ENCODE results near the gene FXR2.

Gene FXR2

DNA sequence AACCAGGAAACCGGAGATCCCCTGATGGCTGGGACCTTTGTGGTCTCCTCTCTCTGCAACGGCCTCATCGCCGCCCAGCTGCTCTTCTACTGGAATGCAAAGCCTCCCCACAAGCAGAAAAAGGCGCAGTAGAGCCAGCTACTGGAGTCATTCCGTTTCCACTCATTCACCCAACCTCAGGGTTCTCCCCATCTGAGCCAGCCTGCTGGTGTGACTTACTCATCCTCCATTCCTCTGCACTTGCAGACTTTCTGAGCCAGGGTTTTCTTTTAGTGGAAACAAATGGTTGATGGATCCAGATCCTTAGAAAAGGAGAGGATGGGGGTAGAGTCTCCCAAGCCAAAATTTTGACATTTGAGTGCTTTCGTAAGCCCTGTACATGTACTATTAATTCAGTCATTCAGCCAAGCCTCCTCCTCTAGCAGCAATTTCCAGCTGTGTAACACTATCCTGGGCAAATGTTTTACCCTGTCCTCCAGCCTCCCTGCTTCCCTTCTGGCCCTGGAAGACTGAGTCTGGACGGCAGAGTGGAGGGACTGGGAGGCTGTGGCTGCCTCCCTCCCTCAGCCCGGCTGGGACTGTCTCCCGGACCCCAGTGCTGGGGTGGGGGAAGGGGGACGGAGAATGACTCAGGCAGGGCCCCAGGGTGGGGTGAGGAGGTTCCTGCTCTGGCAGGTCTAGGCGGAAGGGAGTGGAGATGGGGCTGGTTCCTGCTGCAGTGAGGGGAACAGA is 27.1 kb downstream of the FXR2 start:
- no peak for DNase-seq

DNA sequence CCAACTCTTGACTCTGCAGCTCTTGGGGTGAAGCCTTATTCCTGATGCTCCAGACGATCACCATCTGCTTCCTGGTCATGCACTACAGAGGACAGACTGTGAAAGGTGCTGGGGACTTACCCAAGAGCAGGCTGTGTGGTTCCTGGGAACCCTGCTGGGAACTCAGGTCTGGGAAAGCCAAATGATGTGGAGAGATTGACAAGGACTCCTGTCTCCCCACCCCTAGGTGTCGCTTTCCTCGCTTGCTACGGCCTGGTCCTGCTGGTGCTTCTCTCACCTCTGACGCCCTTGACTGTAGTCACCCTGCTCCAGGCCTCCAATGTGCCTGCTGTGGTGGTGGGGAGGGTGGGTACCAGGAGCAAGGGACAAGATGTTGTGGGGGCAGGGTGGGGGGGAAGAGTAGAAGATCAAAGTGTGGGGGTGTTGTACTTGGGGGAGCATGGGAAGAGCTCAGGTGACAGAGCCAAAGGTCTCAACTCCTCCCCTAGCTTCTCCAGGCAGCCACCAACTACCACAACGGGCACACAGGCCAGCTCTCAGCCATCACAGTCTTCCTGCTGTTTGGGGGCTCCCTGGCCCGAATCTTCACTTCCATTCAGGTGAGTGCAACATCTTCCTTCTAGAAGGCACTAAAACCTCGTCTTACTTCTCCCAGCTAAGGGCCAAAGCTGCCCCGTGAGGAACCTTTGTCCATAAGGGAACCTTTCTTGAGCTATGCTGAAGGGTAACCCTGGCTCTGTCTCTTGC is 27.9 kb downstream of the FXR2 start:
- no peak for DNase-seq

DNA sequence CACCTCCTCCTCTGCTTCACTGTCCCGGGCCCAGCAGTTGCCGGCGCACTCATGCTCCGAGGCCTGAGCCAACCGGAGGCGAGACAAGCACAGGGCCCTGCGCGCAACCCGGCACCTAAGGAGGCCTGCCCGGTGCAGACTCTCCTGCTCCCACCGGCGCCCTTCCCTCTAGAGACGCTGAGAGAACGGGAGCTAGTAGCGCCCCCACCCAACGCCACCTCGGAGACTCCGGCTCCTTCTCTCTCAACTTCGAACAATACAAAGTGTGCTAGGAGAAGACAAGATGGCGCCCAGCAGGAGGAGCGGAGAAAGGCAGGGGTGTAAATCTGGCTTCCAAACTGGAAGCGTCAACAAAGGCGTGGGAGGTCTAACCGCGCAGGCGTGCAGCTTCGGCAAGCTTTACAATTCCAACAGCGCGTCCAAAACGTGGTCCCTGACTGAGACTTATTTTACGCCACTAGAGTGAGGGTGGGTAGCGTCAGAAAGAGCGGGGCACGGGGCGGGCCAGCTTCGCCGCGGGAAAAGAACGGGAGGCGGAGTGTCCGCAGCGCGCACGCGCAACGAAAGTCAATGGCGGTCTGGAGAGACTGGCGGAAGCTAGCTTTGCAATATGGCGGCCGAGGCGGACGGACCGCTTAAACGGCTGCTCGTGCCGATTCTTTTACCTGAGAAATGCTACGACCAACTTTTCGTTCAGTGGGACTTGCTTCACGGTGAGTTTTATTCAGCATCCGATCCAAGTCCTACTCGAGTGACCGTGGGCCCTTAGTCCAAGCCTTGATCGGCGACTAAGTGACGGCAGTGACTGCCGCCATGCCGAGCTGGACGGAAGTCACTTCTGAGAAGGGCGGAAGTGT is 31.2 kb downstream of the FXR2 start, which contains the start of gene MPDU1:
Gene MPDU1 (plus strand): TSS at position 600 of the 857 bp plus-strand sequence. CDS start 11 bp downstream, at position 611.
- no peak for DNase-seq

DNA sequence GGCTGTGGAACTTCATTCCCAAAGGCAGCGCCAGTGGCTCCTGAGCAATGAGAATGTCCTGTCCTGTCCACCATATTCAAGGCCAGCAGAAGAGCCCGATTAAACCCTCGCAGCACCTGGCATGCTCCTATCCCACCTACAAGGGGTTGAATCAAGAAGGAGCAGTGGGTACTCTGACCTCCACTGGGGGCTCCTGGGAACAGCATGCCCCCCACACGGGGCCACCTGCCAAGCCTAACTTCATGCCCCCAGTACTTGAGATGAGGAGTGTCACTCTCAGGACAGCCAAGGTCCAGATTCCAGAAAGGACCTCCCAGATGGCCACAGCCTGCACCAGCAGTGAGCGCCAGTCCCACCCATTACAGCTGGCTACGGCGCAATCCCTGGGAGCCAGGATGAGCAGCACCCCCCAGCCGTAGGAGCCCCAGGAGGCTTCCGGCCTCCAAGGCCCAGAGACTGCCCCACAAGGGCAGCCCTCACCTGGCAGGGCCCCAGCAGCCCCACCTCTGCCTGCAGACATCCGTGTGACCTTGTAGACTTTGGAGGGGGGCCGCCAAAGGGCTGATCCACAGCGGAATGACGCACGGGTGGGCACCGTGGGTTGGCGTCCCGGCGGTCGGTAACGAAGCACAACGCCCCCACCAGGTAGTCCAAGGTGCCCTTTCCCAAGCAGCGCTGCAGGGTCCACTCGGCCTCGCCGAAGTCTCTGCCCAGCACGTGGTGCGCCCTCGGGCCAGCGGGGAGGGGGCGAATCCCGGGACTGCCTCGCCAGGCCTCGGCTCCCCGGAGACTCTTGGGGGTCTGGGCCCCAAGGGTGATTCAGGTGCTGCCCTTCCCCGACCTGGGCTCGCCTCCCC is 32.1 kb downstream of the FXR2 start:
- no peak for DNase-seq

DNA sequence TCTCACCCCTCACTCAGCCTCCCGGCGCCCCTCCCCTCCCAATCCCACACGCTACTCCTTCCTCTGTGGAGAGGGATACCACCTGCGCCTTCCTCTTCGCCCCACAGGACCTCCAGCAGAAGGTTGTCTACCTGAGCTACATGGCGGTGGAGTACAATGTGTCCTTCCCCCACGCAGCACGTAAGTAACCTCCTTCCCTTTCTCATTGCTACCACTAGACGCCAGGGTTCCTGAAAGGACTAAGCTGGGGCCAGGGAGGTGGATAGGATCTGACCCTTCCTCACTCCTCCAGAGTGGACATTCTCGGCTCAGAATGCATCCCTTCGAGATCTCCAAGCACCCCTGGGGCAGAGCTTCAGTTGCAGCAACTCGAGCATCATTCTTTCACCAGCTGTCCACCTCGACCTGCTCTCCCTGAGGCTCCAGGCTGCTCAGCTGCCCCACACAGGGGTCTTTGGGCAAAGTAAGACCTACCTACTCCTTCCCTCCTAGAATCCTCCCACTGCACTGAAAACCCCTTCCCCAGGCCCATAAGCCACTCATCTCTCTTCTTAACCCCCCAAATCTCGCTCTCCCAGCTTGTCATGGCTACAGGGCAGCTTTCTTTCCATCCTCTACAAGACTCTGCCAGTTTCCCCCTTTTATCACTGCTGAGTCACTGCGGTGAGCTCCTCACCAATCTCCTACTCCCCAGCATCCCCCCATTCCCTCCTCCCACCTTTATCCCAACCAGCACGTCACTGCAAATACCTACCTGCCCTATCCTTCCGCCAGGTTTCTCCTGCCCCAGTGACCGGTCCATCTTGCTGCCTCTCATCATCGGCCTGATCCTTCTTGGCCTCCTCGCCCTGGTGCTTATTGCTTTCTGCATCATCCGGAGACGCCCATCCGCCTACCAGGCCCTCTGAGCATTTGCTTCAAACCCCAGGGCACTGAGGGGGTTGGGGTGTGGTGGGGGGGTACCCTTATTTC is 33.8 kb downstream of the FXR2 start:
- DNase-seq, result no peak

DNA sequence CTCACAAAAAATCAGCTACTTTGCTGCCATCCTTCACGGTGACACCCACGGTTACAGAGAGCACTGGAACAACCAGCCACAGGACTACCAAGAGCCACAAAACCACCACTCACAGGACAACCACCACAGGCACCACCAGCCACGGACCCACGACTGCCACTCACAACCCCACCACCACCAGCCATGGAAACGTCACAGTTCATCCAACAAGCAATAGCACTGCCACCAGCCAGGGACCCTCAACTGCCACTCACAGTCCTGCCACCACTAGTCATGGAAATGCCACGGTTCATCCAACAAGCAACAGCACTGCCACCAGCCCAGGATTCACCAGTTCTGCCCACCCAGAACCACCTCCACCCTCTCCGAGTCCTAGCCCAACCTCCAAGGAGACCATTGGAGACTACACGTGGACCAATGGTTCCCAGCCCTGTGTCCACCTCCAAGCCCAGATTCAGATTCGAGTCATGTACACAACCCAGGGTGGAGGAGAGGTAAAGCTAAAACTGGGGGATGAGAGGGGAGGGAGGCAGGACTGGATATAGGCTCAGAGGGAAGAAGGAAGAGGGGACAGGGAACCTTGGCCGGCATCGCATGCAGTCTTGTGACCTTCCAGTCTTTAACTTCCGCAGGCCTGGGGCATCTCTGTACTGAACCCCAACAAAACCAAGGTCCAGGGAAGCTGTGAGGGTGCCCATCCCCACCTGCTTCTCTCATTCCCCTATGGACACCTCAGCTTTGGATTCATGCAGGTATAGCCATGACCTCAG is 34.7 kb downstream of the FXR2 start:
- no peak for DNase-seq

DNA sequence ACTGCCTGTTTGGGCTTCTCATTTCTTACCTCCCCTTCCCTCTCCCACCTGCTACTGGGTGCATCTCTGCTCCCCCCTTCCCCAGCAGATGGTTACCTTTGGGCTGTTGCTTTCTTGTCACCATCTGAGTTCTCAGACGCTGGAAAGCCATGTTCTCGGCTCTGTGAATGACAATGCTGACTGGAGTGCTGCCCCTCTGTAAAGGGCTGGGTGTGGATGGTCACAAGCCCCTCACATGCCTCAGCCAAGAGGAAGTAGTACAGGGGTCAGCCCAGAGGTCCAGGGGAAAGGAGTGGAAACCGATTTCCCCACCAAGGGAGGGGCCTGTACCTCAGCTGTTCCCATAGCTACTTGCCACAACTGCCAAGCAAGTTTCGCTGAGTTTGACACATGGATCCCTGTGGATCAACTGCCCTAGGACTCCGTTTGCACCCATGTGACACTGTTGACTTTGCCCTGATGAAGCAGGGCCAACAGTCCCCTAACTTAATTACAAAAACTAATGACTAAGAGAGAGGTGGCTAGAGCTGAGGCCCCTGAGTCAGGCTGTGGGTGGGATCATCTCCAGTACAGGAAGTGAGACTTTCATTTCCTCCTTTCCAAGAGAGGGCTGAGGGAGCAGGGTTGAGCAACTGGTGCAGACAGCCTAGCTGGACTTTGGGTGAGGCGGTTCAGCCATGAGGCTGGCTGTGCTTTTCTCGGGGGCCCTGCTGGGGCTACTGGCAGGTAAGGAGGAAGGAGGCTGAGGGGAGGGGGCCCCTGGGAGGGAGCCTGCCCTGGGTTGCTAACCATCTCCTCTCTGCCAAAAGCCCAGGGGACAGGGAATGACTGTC is 35.5 kb downstream of the FXR2 start, which contains the start of gene CD68:
Gene CD68 (plus strand): TSS at position 638 of the 833 bp plus-strand sequence. CDS start 40 bp downstream, at position 678.
- no peak for DNase-seq

DNA sequence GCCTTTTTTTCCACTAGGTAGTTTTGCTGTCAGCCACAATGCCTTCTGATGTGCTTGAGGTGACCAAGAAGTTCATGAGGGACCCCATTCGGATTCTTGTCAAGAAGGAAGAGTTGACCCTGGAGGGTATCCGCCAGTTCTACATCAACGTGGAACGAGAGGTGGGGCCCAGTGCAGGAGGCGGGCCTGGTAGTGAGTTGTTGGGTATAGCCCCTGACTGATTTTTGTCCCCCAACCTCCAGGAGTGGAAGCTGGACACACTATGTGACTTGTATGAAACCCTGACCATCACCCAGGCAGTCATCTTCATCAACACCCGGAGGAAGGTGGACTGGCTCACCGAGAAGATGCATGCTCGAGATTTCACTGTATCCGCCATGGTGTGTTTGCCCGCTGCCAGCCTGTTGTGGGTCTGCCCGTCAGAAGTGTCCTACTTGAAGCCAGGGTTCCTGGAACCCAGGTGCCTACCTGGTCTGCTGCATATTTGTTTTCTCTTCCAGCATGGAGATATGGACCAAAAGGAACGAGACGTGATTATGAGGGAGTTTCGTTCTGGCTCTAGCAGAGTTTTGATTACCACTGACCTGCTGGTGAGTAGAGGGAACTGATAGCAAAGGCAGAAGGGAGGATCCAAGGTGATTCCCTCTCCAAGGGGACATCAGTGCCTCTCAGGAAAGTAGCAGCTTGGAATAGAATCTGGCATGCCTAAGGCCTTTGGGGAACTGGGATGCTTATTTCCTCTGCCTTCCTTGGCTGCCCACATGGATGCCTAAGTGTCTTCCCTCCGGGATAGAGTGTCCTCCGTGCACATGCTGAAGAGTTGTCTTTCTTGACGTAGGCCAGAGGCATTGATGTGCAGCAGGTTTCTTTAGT is 37.1 kb downstream of the FXR2 start:
- no peak for DNase-seq

DNA sequence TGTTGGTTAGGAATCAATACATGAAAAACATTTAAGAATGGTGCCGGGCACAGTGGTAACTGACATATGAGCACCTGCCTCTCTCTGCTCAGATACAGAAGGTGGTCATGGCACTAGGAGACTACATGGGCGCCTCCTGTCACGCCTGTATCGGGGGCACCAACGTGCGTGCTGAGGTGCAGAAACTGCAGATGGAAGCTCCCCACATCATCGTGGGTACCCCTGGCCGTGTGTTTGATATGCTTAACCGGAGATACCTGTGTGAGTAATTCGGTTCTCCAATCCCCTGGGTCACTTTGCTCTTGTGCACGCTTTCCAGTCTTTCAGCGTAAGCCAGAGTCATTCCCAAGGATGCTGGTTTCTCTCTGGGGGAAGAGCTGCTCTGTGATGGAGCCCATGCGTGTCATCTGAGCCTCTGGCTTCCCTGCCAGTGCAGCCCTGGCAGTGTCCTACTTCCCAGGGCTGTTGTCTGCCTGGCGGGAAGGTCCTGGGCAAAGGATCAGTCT is 38.2 kb downstream of the FXR2 start:
- no peak for DNase-seq

DNA sequence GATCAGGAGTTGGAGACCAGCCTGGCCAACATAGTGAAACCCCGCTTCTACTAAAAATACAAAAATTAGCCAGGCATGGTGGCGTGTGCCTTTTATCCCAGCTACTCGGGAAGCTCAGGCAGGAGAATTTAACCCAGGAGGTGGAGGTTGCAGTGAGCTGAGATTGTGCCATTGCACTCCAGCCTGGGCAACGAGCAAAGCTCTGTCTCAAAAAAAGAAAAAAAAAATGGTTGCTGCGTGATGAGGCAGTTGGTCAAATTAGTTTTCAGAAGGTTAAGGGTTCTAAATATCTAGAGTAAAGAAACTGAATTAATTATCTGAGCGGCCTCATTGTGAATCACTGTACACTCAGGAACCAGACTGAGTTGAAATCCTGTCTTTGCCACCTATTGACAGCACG is 38.7 kb downstream of the FXR2 start:
- no peak for DNase-seq

DNA sequence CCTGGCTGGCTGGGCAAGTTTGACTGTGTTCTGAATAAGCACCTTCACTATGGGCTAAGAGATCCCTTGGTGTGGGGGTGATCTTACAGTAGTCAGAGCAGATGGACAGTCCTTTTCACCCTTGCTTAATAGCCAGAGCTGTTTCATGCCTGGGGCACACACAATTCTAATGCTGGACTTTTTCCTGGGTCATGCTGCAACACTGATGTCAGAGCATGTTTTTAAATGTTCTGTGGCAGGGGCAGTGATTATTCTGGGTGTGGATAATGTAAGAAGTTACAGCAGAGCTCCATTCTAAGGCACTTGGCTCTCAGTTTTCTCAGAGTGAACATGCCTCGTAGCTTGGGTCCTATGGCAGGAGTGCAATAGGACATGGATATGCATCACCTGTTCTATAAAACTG is 39.2 kb downstream of the FXR2 start:
- no peak for DNase-seq

DNA sequence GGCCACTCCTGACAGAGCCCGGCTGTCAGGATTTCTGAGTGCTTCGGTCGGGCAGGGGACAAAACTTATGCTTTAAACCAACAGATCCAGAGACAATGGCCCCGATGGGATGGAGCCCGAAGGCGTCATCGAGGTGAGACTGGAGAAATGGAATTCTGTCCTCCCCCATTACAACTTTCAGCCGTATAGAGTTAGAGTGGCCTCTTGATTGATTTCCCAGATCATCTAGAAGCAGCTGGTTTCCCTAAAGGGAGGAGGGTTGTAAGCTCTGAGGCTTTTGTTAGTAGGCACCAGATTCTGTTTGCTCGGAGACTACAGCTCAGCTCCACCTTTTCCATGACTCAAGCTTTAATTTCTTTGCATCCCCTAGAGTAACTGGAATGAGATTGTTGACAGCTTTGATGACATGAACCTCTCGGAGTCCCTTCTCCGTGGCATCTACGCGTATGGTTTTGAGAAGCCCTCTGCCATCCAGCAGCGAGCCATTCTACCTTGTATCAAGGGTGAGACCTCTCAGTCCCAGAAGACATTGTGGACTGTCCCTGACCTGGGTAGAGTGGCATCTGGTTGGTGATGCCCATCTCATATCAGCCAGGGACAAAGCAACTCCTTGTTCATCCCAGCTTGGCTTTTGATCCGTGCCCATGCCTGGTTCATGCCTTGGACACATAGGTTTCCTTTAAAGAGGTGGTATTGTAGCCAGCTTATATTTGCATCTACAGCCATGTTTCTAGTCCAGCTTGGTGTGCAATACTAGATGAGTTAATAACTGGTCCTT is 40.3 kb downstream of the FXR2 start:
- DNase-seq, result no peak

DNA sequence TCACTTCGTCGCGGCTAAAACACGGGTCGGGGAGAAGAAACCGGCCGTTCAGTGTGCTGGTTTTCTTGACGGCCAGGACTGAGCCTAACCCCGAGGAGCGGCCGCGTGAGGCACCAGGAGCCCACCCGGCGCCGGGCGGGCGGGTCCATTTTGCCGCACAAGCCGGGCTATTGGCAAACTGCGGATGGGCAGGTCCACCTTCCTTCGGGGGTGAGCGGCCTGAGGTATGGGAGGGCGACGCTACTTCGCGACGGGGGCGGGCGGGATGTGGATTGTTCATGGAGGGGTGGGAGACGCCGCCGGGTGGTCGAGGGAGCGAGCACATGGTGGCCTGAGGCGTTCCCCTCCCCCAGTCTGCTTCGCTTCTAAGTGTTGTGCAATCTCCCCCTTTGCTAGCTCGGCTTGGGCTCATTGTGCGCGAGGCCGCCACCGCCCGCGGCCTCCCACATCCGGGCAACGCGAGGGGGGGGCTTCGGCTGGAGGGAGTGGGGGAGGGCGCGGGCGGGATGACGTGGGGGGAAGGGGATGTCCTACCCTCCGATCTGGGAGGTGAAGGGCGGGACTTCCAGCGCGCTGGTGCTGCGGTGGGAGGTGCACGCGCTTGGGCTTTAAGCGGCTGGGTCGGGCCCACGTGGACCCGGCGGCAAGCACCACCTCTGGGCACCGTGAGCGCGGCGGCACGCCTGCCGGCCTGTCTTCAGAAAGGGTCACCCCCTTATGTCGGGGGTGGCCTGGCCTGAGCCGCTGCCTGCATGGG is 41.2 kb downstream of the FXR2 start:
- no peak for DNase-seq

DNA sequence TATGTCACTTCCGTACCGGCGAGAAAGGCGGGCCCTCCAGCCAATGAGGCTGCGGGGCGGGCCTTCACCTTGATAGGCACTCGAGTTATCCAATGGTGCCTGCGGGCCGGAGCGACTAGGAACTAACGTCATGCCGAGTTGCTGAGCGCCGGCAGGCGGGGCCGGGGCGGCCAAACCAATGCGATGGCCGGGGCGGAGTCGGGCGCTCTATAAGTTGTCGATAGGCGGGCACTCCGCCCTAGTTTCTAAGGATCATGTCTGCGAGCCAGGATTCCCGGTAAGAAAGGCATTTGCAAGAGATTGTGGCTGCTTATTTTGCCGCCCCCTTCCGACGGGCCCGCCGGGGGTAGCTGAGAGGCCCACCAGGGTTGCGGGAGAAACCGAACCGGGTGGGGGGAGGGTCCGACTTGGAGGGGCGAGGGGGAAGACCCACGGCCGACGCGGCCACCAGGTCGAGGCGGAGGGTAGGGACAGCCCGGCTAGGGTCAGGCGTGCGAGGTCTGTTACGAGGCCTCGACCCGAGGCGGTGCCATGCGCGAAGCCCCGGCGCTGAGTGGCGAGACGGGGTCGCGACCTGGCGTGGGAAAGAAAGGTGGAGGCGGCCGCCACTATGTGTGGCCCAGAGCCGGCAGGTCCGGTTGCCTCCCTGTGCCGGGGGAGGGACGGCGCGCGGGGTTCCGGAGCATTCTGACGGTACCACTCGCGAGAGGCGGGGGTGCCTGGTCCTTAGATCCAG is 41.9 kb downstream of the FXR2 start:
- DNase-seq, result peak; percentile 70

DNA sequence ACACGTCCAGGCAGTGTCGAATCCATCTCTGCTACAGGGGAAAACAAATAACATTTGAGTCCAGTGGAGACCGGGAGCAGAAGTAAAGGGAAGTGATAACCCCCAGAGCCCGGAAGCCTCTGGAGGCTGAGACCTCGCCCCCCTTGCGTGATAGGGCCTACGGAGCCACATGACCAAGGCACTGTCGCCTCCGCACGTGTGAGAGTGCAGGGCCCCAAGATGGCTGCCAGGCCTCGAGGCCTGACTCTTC is 42.4 kb downstream of the FXR2 start:
- DNase-seq, result no peak

DNA sequence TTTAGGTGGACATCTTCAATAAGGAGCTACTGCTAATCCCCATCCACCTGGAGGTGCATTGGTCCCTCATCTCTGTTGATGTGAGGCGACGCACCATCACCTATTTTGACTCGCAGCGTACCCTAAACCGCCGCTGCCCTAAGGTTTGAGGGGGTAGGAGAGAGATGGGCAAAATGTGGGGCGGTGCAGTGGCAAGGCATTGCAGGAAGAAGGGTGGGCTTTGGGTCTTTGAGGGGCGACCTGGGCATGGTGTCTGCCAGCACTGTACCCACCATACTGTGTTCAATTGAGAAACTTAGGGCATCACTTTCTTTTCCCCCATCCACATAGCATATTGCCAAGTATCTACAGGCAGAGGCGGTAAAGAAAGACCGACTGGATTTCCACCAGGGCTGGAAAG is 44.3 kb downstream of the FXR2 start:
- no peak for DNase-seq
